Measurements from ENCODE around the gene DMBT1. TPM values are rescaled to one million over a fixed set of nuclear protein-coding genes. Genes with fewer than 3 reads are reported as not detected.

The DMBT1 gene
- total RNA-seq: not detected

DNA sequence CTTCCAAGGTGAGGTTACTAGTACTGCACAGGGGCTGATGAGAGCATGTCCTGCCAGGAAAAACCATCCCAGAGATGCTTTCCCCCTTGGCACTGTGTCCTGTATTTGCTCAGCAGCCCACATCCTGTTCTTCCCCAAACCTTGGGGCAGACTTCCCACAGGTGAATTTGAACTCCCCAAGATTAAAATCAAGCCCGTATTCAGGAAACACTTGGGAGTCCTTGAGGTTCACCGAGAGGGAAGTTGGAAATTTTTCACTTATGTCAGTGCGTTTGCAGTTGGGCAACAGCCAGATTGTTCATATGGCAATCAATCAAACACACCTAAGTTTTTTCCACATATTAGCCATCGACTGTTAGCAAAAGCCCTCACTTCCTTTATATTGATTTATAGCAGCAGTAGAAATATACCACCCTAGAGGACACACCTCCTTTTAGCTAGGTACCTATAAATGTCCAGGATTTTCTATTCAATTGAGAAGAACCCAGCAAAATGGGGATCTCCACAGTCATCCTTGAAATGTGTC, at the start of gene DMBT1:
TSS of gene DMBT1 (plus strand) at position 476 of the 526 bp plus-strand sequence. CDS start at position 493, 17 bp downstream.
- POLR2A ChIA-PET: no interaction called here
- CTCF ChIA-PET: no interaction called here

- ChIA-PET POLR2A (no interaction called here), CTCF (interaction anchor here (3.9 kb wide), 1 partner anchor 53 kb away, joined by 16 read pairs; no protein-coding TSS in a partner anchor)
Observed at GRCh38 chr10:122513053-122513452, 47.5 kb upstream of the DMBT1 start.

- ChIA-PET CTCF (interaction anchor here (0.5 to 2.8 kb wide), 4 partner anchors 7 to 51 kb away, joined by 3 to 11 read pairs (median 3); no protein-coding TSS in a partner anchor), POLR2A (no interaction called here)
Observed at GRCh38 chr10:122514045-122514840, 46.3 kb upstream of the DMBT1 start.

DNA sequence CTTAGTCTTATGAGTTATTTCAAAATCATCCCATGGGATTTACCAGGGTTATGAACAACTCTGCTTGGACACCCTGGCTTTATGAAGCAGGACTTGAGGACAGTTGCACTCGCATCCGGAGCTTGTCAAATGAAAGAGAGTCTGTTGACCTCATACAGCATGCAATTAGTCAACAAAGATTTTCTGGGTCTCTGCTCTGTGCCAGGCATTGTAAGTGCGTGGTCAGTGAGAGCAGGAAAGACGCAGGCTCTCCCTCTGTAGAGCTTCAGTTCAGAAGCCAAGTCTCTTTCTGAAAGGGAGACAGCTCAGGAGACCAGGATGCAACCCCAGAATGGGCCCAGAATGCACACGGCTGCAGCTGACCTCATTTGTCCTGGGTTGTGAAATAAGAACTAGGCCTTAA, 45.5 kb upstream of the DMBT1 start:
- CTCF ChIA-PET: interaction anchor here (1.1 to 2.8 kb wide), 3 partner anchors 10 to 50 kb away, joined by 3 to 11 read pairs (median 4); no protein-coding TSS in a partner anchor
- POLR2A ChIA-PET: no interaction called here

- CTCF ChIA-PET: interaction anchor here (1.1 to 2.8 kb wide), 3 partner anchors 10 to 50 kb away, joined by 3 to 11 read pairs (median 4); no protein-coding TSS in a partner anchor
- POLR2A ChIA-PET: no interaction called here
Observed at GRCh38 chr10:122515588-122516231, 44.8 kb upstream of the DMBT1 start.

- POLR2A ChIA-PET: no interaction called here
- CTCF ChIA-PET: interaction anchor here (0.6 kb wide), 1 partner anchor 49 kb away, joined by 3 read pairs; no protein-coding TSS in a partner anchor
Observed at GRCh38 chr10:122516734-122517133, 43.8 kb upstream of the DMBT1 start.

DNA sequence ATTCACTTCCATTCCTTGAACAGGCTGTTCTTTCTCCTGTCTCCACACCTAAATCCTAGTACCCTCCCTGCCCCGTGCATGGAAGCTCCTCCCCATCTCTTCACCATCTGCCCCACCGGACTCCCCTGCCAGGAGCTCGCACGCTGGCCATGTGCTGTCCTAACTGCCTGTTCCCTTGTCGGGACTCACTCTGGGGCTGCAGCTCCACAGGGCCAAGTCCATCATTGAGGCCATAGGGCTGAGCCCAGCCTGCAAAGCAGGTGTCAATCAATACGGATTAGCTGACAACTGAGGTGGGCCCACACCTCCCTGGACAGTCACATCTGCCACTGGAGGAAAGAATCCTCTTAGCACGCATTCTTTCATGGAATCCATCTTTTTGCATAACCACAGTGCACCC, 41.4 kb upstream of the DMBT1 start:
- POLR2A ChIA-PET: no interaction called here
- CTCF ChIA-PET: no interaction called here

GRCh38 chr10:122519873-122520272, 40.7 kb upstream of the DMBT1 start:
- ChIA-PET CTCF (interaction anchor here (0.7 to 1.2 kb wide), 2 partner anchors 19 to 129 kb away, joined by 3 to 4 read pairs; no protein-coding TSS in a partner anchor), POLR2A (no interaction called here)

- ChIA-PET POLR2A (no interaction called here), CTCF (interaction anchor here (0.6 to 1.4 kb wide), 4 partner anchors 7 to 31 kb away, joined by 3 to 4 read pairs (median 4); no protein-coding TSS in a partner anchor)
Observed at GRCh38 chr10:122521011-122521410, 39.5 kb upstream of the DMBT1 start.

GRCh38 chr10:122524811-122525210, 35.7 kb upstream of the DMBT1 start:
- ChIA-PET CTCF (interaction anchor here (0.6 to 2.1 kb wide), 4 partner anchors 10 to 1827 kb away, joined by 3 to 6 read pairs (median 4); no protein-coding TSS in a partner anchor), POLR2A (no interaction called here)

- ChIA-PET CTCF (interaction anchor here (1.0 to 2.1 kb wide), 3 partner anchors 11 to 27 kb away, joined by 3 to 4 read pairs (median 3); no protein-coding TSS in a partner anchor), POLR2A (no interaction called here)
Observed at GRCh38 chr10:122525788-122526187, 34.8 kb upstream of the DMBT1 start.

DNA sequence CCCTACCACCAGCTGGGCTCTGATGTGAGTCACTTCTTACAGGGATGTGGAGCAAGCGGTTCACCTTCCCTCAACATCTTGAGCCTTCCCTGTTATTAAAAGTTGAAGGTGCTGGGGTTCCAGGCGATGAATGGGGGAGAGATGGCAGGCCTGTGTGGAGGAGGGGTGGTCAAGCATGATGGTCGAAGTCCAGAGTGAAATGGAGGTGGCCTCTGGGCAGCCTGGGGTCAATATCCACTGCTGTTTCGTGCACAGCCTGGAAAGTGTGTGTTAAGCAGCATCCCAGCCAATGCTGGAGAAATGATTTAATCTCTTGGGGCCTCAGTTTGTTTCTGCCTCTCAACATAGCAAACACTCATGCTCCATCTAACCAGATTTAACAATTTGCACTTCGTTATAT, 33.7 kb upstream of the DMBT1 start:
- POLR2A ChIA-PET: no interaction called here
- CTCF ChIA-PET: no interaction called here

DNA sequence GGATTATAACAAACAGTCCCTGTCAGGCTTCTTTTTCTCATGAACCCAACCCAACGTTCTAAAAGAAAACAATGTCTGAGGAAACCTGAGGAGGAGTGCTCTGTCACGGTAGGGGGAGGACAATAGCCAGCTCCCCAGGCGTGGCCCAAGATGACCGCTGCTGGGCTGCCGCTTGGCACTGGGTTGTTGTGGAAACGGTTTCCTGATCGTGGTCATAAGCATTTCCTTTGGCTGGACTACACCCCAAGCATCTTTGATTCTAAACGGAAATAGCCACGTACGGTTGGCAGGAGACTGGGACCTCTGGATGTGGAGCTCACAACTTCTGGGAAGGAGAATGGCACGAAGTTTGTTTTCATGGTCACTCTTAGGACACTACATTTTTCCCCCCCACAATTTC, 30.4 kb upstream of the DMBT1 start:
- POLR2A ChIA-PET: no interaction called here
- CTCF ChIA-PET: no interaction called here

- CTCF ChIA-PET: no interaction called here
- POLR2A ChIA-PET: no interaction called here
Observed at GRCh38 chr10:122531261-122531660, 29.3 kb upstream of the DMBT1 start.

DNA sequence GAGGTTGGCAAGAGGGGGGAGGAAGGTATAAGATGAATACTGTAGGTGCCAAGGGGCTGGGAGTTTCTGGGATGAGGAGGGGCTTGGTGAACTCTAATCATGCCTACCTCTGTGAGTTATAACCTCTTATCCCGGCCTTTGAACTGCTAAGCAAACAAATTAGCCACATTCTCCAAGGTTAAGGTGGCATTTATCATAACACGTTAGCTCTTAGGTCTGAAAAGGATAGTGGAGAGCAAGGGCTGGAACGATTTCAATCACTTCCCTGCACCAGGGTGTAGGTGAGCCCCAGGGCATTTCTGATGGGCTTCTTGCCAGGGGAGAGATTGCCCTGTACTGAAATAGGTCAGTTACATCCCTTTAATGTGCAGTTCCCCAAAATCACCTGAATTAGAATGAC, 28.6 kb upstream of the DMBT1 start:
- POLR2A ChIA-PET: no interaction called here
- CTCF ChIA-PET: no interaction called here

GRCh38 chr10:122532601-122533296, 27.8 kb upstream of the DMBT1 start:
- ChIA-PET POLR2A (no interaction called here), CTCF (no interaction called here)

DNA sequence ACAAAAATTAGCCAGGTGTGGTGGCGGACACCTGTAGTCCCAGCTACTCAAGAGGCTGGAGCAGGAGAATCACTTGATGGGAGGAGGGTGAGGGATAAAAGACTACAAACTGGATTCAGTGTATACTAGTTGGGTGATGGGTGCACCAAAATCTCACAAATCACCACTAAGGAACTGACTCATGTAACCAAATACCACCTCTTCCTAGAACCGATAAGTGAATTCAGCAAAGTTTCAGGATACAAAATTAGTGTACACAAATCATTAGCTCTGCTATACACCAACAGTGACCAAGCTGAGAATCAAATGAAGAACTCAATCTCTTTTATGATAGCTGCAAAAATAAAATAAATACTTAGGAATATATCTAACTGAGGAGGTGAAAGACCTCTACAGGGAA, 23.0 kb upstream of the DMBT1 start:
- CTCF ChIA-PET: interaction anchor here (1.9 kb wide), 1 partner anchor 16 kb away, joined by 4 read pairs; no protein-coding TSS in a partner anchor
- POLR2A ChIA-PET: no interaction called here

DNA sequence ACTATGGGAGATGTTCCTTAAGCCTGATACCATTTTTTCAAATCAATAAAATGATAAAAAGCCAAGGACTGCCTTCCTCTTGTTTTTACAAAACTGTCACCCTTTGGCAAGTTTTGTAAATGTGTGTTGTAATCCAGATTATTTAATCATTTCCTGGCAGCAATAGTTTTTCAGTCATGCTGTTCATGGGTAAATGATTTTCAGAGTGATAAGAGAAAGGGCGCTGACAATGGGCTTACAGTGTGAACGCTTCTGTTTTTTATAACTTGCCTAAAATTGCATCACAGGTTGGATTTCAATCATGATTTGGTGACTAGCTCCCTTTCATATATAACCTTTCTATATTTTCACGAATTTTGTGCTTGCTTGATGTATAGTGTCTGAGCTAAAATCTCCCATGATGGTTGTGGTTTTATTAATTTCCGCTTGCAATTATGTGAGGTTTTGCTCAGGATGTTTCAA, 19.0 kb upstream of the DMBT1 start:
- POLR2A ChIA-PET: no interaction called here
- CTCF ChIA-PET: interaction anchor here (1.1 kb wide), 1 partner anchor 24 kb away, joined by 3 read pairs; no protein-coding TSS in a partner anchor

DNA sequence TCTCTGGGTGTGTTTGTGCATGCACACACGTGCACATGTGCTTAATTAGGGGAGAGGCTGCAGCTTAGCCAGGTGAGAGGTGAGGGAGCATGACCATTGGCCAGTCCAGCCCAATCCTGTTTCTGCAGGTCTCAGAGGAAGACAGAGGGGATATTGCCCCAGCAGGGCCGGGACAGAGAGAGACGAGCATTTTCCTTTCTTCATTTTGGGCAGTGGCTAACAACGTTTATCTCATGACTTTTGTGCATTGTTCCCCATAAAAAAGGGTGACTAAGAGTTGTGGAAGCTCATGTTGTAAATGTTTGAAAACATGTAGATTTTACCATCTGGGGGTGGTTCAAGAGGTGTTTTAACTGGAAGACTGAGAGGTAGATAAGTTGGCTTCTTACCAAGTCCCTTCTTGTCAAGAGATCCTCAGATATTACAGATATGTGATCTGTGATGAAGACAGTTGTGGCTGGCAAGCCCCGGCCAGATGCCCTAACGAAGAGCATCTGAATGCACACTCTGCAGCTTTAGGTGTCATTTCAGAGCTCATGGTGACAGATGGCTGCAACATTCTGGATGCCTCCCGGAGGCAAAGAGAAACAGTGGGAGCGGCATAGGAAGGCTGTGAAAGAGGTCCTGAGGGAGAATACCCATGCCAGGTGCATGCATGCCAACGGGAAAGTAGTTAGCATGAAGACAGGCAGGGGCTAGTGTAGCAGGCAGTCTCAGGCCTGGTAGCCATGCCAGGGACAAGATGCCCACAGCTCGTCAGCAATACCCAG, 16.7 kb upstream of the DMBT1 start:
- ChIA-PET POLR2A (no interaction called here), CTCF (no interaction called here)

Data from activated CD8-positive, alpha-beta memory T cell treated with anti-CD3 and anti-CD28 coated beads for 36 hours (primary cell).